ENCODE data around the gene TRAPPC2L.

Gene TRAPPC2L

GRCh38 chr16:88817785-88818574 lies 38.9 kb upstream of the TRAPPC2L start:
- peaks cover 88% of the 10 kb centered on the region for H3K36me3 ChIP-seq

DNA sequence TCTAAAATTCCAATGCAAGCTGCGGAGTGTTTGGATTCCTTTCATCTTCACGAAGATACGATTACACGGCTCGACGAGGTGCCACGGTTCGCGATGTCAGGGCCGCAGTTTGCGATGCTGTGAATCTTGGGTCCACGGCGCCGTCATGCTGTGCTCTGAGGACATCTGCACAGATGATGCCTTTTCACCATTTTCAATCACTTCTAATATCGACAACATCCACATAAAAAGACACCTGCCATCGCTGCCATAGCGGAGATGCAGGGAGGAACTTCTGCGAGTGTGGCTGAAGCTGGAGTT lies 38.4 kb upstream of the TRAPPC2L start:
- Histone ChIP-seq H3K9me3 (no peaks in the 10 kb centered on the region), H3K27me3 (no peaks in the 10 kb centered on the region), H3K27ac (peak overlapping the region; percentile 17), H3K36me3 (peaks cover 93% of the 10 kb centered on the region), H3K4me3 (ENCODE audit: low read depth in 1 of 2, low read length in 1 of 2) (no peak overlapping the region), H3K4me1 (ENCODE audit: control insufficient read depth in 1 of 2, insufficient read depth in 1 of 2, low read depth in 1 of 2, low read length in 1 of 2) (peaks cover 0 to under 1% of the 10 kb centered on the region in 2 experiments)
- TF ChIP-seq, protein P1, sequence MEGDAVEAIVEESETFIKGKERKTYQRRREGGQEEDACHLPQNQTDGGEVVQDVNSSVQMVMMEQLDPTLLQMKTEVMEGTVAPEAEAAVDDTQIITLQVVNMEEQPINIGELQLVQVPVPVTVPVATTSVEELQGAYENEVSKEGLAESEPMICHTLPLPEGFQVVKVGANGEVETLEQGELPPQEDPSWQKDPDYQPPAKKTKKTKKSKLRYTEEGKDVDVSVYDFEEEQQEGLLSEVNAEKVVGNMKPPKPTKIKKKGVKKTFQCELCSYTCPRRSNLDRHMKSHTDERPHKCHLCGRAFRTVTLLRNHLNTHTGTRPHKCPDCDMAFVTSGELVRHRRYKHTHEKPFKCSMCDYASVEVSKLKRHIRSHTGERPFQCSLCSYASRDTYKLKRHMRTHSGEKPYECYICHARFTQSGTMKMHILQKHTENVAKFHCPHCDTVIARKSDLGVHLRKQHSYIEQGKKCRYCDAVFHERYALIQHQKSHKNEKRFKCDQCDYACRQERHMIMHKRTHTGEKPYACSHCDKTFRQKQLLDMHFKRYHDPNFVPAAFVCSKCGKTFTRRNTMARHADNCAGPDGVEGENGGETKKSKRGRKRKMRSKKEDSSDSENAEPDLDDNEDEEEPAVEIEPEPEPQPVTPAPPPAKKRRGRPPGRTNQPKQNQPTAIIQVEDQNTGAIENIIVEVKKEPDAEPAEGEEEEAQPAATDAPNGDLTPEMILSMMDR (IDR thresholded peaks at IDR 0.05) = no peak

More at GRCh38 chr16:88817785-88818574, 38.9 kb upstream of the TRAPPC2L start:
- Histone ChIP-seq H3K27ac (no peak overlapping the region), H3K4me1 (ENCODE audit: control insufficient read depth in 1 of 2, insufficient read depth in 1 of 2, low read depth in 1 of 2, low read length in 1 of 2) (peaks cover 2 to 6% of the 10 kb centered on the region in 2 experiments), H3K27me3 (no peaks in the 10 kb centered on the region), H3K4me3 (ENCODE audit: low read depth in 1 of 2, low read length in 1 of 2) (no peak overlapping the region), H3K9me3 (no peaks in the 10 kb centered on the region)
- TF ChIP-seq, protein P1 (IDR thresholded peaks at IDR 0.05) = no peak

DNA sequence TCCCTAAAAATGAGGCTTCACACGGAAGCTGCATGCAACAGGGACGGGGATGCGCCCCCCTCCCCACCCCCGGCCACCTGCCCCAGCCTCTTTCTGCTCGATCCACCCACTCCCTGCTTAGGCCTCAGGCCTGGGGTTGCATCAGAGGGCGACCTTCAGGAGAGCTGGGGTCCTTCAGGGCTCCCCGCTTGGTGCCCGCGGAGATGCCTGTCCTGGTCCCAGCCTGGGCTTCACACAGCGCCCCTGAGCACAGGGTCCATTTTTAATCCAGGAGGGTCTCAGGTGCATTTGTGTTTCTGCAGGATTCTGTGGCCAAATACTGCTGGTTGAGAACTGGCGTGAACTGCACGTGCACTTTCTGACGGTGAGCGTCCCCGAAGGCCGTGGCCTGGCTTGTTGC lies 37.8 kb upstream of the TRAPPC2L start:
- H3K4me3 ChIP-seq (ENCODE audit: low read depth in 1 of 2, low read length in 1 of 2) = no peak overlapping the region
- no peaks in the 10 kb centered on the region for H3K9me3 ChIP-seq
- TF ChIP-seq, protein P1 (IDR thresholded peaks at IDR 0.05) = no peak
- peak overlapping the region; percentile 17 for H3K27ac ChIP-seq
- H3K27me3 ChIP-seq = no peaks in the 10 kb centered on the region
- H3K4me1 ChIP-seq (ENCODE audit: control insufficient read depth in 1 of 2, insufficient read depth in 1 of 2, low read depth in 1 of 2, low read length in 1 of 2) = no peaks in the 10 kb centered on the region
- H3K36me3 ChIP-seq = peaks cover 96% of the 10 kb centered on the region

DNA sequence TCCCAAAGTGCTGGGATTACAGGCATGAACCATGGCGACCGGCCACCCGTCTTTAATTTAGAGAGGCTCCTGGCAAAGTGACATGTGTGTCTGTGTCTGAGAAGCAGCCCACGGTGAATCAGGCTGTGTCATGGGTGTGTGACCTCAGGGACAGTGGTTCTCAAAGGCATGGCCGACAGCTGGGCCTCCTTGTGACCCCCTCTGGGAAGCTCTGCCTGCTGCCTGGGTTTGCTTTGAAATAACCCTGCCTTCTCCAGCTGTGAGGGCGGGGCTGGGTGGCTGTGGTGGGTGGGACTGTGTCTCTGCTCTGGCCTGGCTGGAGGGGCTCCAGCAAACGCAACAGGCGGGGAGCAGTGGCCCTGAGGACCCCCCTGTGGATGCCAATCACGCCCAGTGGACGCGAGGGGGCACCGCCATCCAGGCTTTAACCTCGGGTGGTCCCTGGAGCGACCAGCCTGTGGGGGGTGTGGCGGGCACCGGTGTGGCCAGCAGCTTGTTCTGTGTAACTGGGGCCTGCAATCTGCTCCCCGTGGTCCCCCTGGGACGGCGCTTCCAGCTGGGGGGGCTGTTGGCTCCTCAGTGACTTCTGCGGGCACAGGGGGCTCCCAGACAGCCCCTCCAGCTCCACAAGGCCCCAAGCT lies 36.4 kb upstream of the TRAPPC2L start:
- Histone ChIP-seq H3K4me1 (ENCODE audit: control insufficient read depth in 1 of 2, insufficient read depth in 1 of 2, low read depth in 1 of 2, low read length in 1 of 2) (no peaks in the 10 kb centered on the region), H3K36me3 (peaks cover 96% of the 10 kb centered on the region), H3K4me3 (ENCODE audit: low read depth in 1 of 2, low read length in 1 of 2) (no peak overlapping the region), H3K9me3 (no peaks in the 10 kb centered on the region), H3K27ac (no peak overlapping the region), H3K27me3 (no peaks in the 10 kb centered on the region)
- TF ChIP-seq, protein P1 (IDR thresholded peaks at IDR 0.05) = no peak

- TF ChIP-seq, protein P1 (IDR thresholded peaks at IDR 0.05) = no peak
- Histone ChIP-seq H3K27ac (no peak overlapping the region), H3K4me3 (ENCODE audit: low read depth in 1 of 2, low read length in 1 of 2) (no peak overlapping the region), H3K4me1 (ENCODE audit: control insufficient read depth in 1 of 2, insufficient read depth in 1 of 2, low read depth in 1 of 2, low read length in 1 of 2) (no peaks in the 10 kb centered on the region), H3K36me3 (peaks cover 96% of the 10 kb centered on the region), H3K9me3 (no peaks in the 10 kb centered on the region), H3K27me3 (no peaks in the 10 kb centered on the region)
These were observed 35.6 kb upstream of the TRAPPC2L start for GRCh38 chr16:88821168-88821850.

All from neutrophil (primary cell).